Measurements from ENCODE around the gene CCNL1.

DNA sequence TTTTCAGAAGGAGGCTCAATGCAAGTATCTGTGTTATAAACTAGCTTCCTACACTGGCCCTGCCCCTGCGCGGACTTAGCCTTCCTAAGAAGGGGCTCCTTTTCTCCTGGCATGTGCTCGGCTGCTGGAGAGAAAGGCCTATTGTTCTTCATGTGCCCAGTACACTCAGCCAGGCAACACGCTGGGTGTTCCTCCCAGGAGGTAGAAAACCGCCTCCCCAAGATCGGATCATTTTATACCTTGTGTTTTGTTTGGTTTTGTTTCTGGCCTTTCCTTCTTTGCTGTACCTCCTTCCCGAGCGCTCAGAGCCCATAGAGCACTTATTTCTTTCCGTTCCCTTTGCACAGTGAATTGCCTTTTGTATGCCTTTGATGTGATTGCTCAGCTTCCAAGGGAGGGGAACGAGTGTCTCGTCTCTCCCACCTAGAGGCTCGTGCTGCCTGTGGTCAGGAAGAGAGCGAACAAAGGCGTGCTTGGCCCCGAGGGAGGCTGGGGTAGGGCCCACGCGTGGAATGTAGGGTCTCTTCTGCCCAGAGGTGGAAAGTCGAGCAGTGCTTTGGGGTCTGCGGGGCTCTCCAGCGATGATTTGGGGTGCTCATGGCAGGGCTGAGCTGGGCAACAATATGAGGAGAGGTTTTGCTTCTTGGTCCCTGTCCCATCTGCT lies 30.0 kb downstream of the CCNL1 start:
- TF ChIP-seq POLR2AphosphoS5 (IDR thresholded peaks at IDR 0.05; ENCODE audit: low read depth, low read length) (no peak), POLR2A (IDR thresholded peaks at IDR 0.05; ENCODE audit: low read depth, low read length) (no peak), TAF1 (IDR thresholded peaks at IDR 0.05; ENCODE audit: borderline replicate concordance, low read depth, low read length) (no peak)
